ENCODE measurements around the gene NPC1L1.

GRCh38 chr7:44490351-44491200 is 50.6 kb downstream of the NPC1L1 start, which contains the start of gene NUDCD3:
- peak; percentile 64 for TF ChIP-seq JUN (CRISPR knock-in tag; IDR thresholded peaks at IDR 0.05)
- TF ChIP-seq, protein P1, sequence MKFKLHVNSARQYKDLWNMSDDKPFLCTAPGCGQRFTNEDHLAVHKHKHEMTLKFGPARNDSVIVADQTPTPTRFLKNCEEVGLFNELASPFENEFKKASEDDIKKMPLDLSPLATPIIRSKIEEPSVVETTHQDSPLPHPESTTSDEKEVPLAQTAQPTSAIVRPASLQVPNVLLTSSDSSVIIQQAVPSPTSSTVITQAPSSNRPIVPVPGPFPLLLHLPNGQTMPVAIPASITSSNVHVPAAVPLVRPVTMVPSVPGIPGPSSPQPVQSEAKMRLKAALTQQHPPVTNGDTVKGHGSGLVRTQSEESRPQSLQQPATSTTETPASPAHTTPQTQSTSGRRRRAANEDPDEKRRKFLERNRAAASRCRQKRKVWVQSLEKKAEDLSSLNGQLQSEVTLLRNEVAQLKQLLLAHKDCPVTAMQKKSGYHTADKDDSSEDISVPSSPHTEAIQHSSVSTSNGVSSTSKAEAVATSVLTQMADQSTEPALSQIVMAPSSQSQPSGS (CRISPR knock-in tag; IDR thresholded peaks at IDR 0.05; ENCODE audit: borderline replicate concordance, low read depth): no peak
- TF ChIP-seq, protein P2, sequence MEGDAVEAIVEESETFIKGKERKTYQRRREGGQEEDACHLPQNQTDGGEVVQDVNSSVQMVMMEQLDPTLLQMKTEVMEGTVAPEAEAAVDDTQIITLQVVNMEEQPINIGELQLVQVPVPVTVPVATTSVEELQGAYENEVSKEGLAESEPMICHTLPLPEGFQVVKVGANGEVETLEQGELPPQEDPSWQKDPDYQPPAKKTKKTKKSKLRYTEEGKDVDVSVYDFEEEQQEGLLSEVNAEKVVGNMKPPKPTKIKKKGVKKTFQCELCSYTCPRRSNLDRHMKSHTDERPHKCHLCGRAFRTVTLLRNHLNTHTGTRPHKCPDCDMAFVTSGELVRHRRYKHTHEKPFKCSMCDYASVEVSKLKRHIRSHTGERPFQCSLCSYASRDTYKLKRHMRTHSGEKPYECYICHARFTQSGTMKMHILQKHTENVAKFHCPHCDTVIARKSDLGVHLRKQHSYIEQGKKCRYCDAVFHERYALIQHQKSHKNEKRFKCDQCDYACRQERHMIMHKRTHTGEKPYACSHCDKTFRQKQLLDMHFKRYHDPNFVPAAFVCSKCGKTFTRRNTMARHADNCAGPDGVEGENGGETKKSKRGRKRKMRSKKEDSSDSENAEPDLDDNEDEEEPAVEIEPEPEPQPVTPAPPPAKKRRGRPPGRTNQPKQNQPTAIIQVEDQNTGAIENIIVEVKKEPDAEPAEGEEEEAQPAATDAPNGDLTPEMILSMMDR (IDR thresholded peaks at IDR 0.05): no peak
- no peak for TF ChIP-seq IRF1 (CRISPR knock-in tag; IDR thresholded peaks at IDR 0.05)
